Erythroblast (primary cell): ENCODE data around the gene PNPLA1.

Experiments used
- GATA1 ChIP-seq: IDR thresholded peaks from 2 replicates; pipeline ENCODE4 v1.6.1; 2011; ENCODE audit warnings: low read depth, mild to moderate bottlenecking, control low read depth, low read length, moderate library complexity
- POLR2A ChIP-seq: IDR thresholded peaks from 2 replicates; pipeline ENCODE4 v1.6.1; 2011; ENCODE audit warnings: mild to moderate bottlenecking, low read length

- TF ChIP-seq POLR2A (no peak), GATA1 (no peak)
Measured at GRCh38 chr6:36297511-36297910, 27.7 kb downstream of the PNPLA1 start.
